Right lobe of liver (tissue), 6 donors: Measurements from ENCODE around the gene ZBTB9. TPM values are rescaled to one million over a fixed set of nuclear protein-coding genes. Genes with fewer than 3 reads are reported as not detected.

Experiments used
- ATAC-seq, 4 donors: fragments of 200-7000 bp; cut with Tn5 transposase; one replicate each; pipeline ENCODE4 v1.9.1; 2020; ENCODE audit warnings: mild to moderate bottlenecking in 4 of 4, moderate library complexity in 4 of 4
- DNase-seq, 3 donors: peaks; one replicate each; pipeline ENCODE4 v3.0.0-alpha.2; 2020
- H3K27ac ChIP-seq, 3 donors: fragments of 200-600 bp; one replicate each; pipeline ENCODE4 v1.8.0; 2022
- H3K27me3 ChIP-seq, 2 donors: fragments of 200-600 bp; one replicate each; pipeline ENCODE4 v1.8.0; 2022
- H3K36me3 ChIP-seq, 4 donors: fragments of 200-600 bp; sonication (generic) in 1 of 4; one replicate each; pipeline versions ENCODE4 v1.5.1 to v1.8.0; 2017 to 2022; ENCODE audit warnings: control low read depth in 1 of 4
- H3K4me1 ChIP-seq, 4 donors: fragments of 200-600 bp; sonication (generic) in 1 of 4; one replicate each; pipeline versions ENCODE4 v1.5.1 to v1.8.0; 2017 to 2022; ENCODE audit warnings: control low read depth in 1 of 4
- H3K4me3 ChIP-seq, 3 donors: fragments of 200-600 bp; one replicate each; pipeline ENCODE4 v1.8.0; 2022
- H3K9me3 ChIP-seq, 4 donors: fragments of 200-600 bp; sonication (generic) in 1 of 4; one replicate each; pipeline versions ENCODE4 v1.5.1 to v1.8.0; 2017 to 2022; ENCODE audit warnings: control low read depth in 1 of 4
- CTCF ChIP-seq, 4 donors: fragments of 200-600 bp in 3 of 4; fragments of 450-650 bp in 1 of 4; IDR thresholded peaks; one replicate each; pipeline versions ENCODE4 v1.5.1 to v1.8.0; 2016 to 2022; ENCODE audit warnings: antibody characterized with exemption in 4 of 4, mild to moderate bottlenecking in 2 of 4
- POLR2A ChIP-seq: fragments of 450-650 bp; IDR thresholded peaks from one replicate; pipeline ENCODE4 v1.6.1; 2017; ENCODE audit warnings: antibody characterized with exemption, mild to moderate bottlenecking
- WGBS: methylation state at CpG from one replicate; pipeline ENCODE4 v1.1.6; 2018; ENCODE audit warnings: low coverage, low lambda C conversion rate; ENCODE audit not compliant: insufficient coverage; ENCODE audit errors: missing lambda C conversion rate; 5-methylcytosine and 5-hydroxymethylcytosine counted together
- intact Hi-C, 2 donors: fragments of 100-400 bp; cut with DNase I; formaldehyde crosslinking; loops; one replicate each; pipeline versions ENCODE4 v1.11.2 to v1.14.1; 2022
- total RNA-seq, 6 experiments: library from RNA; depleted of rRNA in 2 of 6; stranded (reverse); fragments of >200 nt in 2 of 6; fragmentation: NEBNext Ultra II Directional in 3 of 6; extraction: Animal tissue kit (Norgen Biotek cat#: 25700) in 3 of 6; gene quantifications; one replicate each; pipeline versions ENCODE4 v1.1.0 to v1.2.4, GENCODE V29; 2016 to 2023
- donor health status: DM: no; HTN: yes; CAD: no.
- donor health status: DM: no; HTN: no; CAD: no.
- donor health status: DM: no; HTN: no; CAD: no.
- donor health status: DM: no; HTN: yes; CAD: no.
- donor health status: DM: no; HTN: yes; CAD: no.

ZBTB9 gene
- total RNA-seq, 6 experiments from 2014 or later = 2.5 to 3.8 (median 2.9) TPM

DNA sequence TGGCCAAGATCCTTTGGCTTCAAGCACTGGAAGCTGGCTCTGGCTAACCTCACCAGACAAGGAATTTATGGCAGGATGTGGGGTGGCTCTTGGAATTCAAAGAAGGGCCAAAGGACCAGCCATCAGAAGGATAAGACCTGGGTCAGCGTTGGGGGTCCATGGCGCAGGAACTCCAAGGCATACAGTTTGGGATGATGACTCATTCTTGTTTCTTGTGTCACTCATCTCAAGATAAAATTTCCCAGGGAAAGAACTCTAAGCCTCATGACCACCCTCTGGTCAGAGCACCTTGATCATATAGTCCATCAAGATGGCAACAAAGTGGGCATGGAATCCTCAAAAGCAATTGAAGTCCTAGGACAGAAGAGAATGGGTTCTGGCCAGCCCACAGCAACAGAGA is 4.8 kb downstream of the ZBTB9 start:
- no peak for ATAC-seq
- Histone ChIP-seq H3K27ac (no peak overlapping the region), H3K4me3 (no peak overlapping the region), H3K4me1 (peaks cover 0 to 5% (median 0%) of the 10 kb centered on the region in 4 donors), H3K27me3 (no peaks in the 10 kb centered on the region), H3K9me3 (no peaks in the 10 kb centered on the region), H3K36me3 (no peaks in the 10 kb centered on the region)
- DNase-seq = no peak
- TF ChIP-seq POLR2A (no peak), CTCF (IDR thresholded peaks at IDR 0.05) (no peak)
- WGBS = 92% methylated on average over 2 of the region's 2 CpGs
- intact Hi-C loops = no loop called here

- TF ChIP-seq POLR2A = no peak
- no peak for TF ChIP-seq CTCF (IDR thresholded peaks at IDR 0.05)
- Histone ChIP-seq H3K27me3 (no peaks in the 10 kb centered on the region), H3K9me3 (no peaks in the 10 kb centered on the region), H3K36me3 (no peaks in the 10 kb centered on the region), H3K4me1 (no peaks in the 10 kb centered on the region), H3K4me3 (no peak overlapping the region), H3K27ac (no peak overlapping the region)
- DNase-seq (no peak), ATAC-seq (no peak)
- intact Hi-C loops = no loop called here
- WGBS = 86% methylated on average over 2 of the region's 4 CpGs
Measured at GRCh38 chr6:33466075-33466735, 11.8 kb downstream of the ZBTB9 start.

GRCh38 chr6:33467091-33467490 is 12.7 kb downstream of the ZBTB9 start:
- intact Hi-C loops = no loop called here
- H3K9me3 ChIP-seq = no peaks in the 10 kb centered on the region
- DNase-seq (no peak), ATAC-seq (no peak)
- no peaks in the 10 kb centered on the region for H3K4me1 ChIP-seq
- H3K27me3 ChIP-seq = no peaks in the 10 kb centered on the region
- no peak overlapping the region for H3K4me3 ChIP-seq
- no peak overlapping the region for H3K27ac ChIP-seq
- TF ChIP-seq POLR2A (no peak), CTCF (IDR thresholded peaks at IDR 0.05) (no peak)
- no peaks in the 10 kb centered on the region for H3K36me3 ChIP-seq
- 62% methylated on average over 7 of the region's 7 CpGs for WGBS

GRCh38 chr6:33469661-33470060 is 15.3 kb downstream of the ZBTB9 start:
- 70% methylated on average over 3 of the region's 3 CpGs for WGBS
- intact Hi-C loops = no loop called here
- H3K9me3 ChIP-seq = no peaks in the 10 kb centered on the region
- TF ChIP-seq POLR2A = no peak
- TF ChIP-seq CTCF (IDR thresholded peaks at IDR 0.05) = no peak
- H3K4me3 ChIP-seq = no peak overlapping the region
- ATAC-seq (no peak), DNase-seq (no peak)
- H3K4me1 ChIP-seq = no peaks in the 10 kb centered on the region
- no peak overlapping the region for H3K27ac ChIP-seq
- no peaks in the 10 kb centered on the region for H3K27me3 ChIP-seq
- H3K36me3 ChIP-seq = no peaks in the 10 kb centered on the region
